MG63 (cell line): ENCODE measurements around the gene GASK1A. TPM values are rescaled to one million over a fixed set of nuclear protein-coding genes. Genes with fewer than 3 reads are reported as not detected.
A peak's percentile ranks its signal among the peaks of the same experiment; 100 is the strongest.

ENCODE experiments used
- DNase-seq: peaks from one replicate; pipeline ENCODE4 v3.0.0-alpha.2; 2020
- H3K27me3 ChIP-seq: fragments of 250-450 bp; sonication (Bioruptor Pico); 2 replicates; pipeline ENCODE4 v1.5.1; 2020; ENCODE audit warnings: mild to moderate bottlenecking, moderate library complexity
- H3K36me3 ChIP-seq: fragments of 250-450 bp; sonication (Bioruptor Pico); 2 replicates; pipeline ENCODE4 v1.5.1; 2020; ENCODE audit warnings: mild to moderate bottlenecking, moderate library complexity
- H3K4me3 ChIP-seq: fragments of 250-450 bp; sonication (Bioruptor Pico); 2 replicates; pipeline ENCODE4 v1.5.1; 2020; ENCODE audit warnings: mild to moderate bottlenecking, moderate library complexity
- H3K9me3 ChIP-seq: fragments of 250-450 bp; sonication (Bioruptor Pico); 2 replicates; pipeline ENCODE4 v1.5.1; 2020; ENCODE audit warnings: mild to moderate bottlenecking, moderate library complexity
- total RNA-seq: library from RNA; depleted of rRNA; stranded (reverse); fragments of >200 nt; shearing (Covaris generic); gene quantifications from 2 replicates; pipeline ENCODE4 v1.2.3, GENCODE V29; 2014; ENCODE audit warnings: low replicate concordance

GASK1A gene
- total RNA-seq, 1 experiment from 2014 or later = not detected

DNA sequence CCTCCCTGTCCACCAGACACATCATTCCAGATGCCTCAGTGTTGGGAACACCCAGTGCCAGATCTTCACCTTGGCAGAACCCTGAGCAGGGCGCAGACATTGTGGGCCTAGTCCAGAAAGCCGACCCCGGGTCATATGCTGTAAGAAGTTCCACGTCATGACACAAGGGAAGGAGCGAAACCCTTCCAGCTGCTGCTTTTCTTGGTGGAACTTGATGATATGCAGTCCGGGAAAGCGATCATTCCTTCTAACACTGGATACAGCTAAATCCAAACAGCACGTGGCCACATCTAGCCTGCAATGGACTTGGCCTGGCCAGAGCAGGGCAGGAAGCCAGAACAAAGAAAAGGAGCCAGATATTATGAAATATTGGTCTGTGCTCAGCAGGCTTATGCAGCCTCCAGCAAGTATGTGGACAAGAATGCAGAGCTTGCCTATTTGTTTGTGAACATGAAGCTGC lies 22.0 kb downstream of the GASK1A start:
- no peak overlapping the region for H3K4me3 ChIP-seq
- peak; percentile 83 for DNase-seq

GRCh38 chr3:43001556-43002121 lies 22.5 kb downstream of the GASK1A start:
- Histone ChIP-seq H3K9me3 (no peaks in the 10 kb centered on the region), H3K4me3 (no peak overlapping the region), H3K27me3 (no peaks in the 10 kb centered on the region), H3K36me3 (no peaks in the 10 kb centered on the region)
- DNase-seq = no peak

More for the DNA sequence above, 22.0 kb downstream of the GASK1A start:
- H3K9me3 ChIP-seq = no peaks in the 10 kb centered on the region
- no peaks in the 10 kb centered on the region for H3K36me3 ChIP-seq
- H3K27me3 ChIP-seq = no peaks in the 10 kb centered on the region

- Histone ChIP-seq H3K4me3 (no peak overlapping the region), H3K36me3 (no peaks in the 10 kb centered on the region), H3K9me3 (no peaks in the 10 kb centered on the region), H3K27me3 (no peaks in the 10 kb centered on the region)
- peak; percentile 11 for DNase-seq
Observed at GRCh38 chr3:43004282-43004681, 25.2 kb downstream of the GASK1A start.

- no peak overlapping the region for H3K4me3 ChIP-seq
- H3K36me3 ChIP-seq = no peaks in the 10 kb centered on the region
- DNase-seq = no peak
- no peaks in the 10 kb centered on the region for H3K9me3 ChIP-seq
- H3K27me3 ChIP-seq = no peaks in the 10 kb centered on the region
Observed at GRCh38 chr3:43005253-43005652, 26.1 kb downstream of the GASK1A start.

- no peaks in the 10 kb centered on the region for H3K36me3 ChIP-seq
Observed at GRCh38 chr3:43005981-43006380, 26.9 kb downstream of the GASK1A start.

DNA sequence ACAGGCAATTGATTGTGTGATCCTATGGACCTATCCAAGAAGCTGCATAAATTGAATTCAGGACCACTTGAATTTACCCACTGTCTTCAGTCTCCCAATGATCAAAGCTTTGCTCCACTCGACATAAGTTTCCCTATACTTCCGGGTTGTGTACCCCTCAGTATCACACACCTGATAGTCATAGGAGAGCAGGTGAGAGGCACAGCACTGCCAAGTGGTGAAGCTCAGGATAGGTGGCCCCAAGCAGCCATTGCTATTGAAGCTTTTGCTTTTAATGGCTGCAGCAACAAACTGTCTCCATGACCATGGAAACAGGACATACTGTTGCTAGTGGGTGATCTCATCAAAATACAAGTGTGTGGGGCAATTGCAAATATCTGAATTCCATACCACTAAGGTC lies 27.7 kb downstream of the GASK1A start:
- Histone ChIP-seq H3K36me3 (no peaks in the 10 kb centered on the region), H3K27me3 (no peaks in the 10 kb centered on the region), H3K4me3 (no peak overlapping the region), H3K9me3 (no peaks in the 10 kb centered on the region)
- DNase-seq = no peak

More at GRCh38 chr3:43005981-43006380, 26.9 kb downstream of the GASK1A start:
- no peaks in the 10 kb centered on the region for H3K9me3 ChIP-seq
- H3K4me3 ChIP-seq = no peak overlapping the region
- DNase-seq = no peak
- no peaks in the 10 kb centered on the region for H3K27me3 ChIP-seq

DNA sequence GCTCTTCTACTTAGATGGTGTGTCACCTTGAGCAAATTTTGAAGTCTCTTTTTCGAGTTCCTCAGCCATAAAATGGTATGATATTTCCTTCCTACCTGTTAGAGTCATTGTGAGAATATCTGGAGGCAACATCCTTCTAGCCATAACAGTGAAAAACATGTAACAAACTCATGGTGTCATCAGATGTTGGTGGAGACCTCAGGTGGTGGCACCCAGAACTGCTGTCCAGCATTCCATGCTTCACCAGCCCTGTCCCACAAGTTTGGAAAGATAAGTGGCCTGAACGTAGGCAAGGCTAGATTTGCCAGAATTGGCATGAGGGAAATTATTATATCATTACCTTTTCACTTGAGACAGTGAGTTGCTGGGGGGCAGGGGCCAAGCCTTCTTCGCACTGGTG lies 30.4 kb downstream of the GASK1A start:
- H3K27me3 ChIP-seq = no peaks in the 10 kb centered on the region
- no peaks in the 10 kb centered on the region for H3K9me3 ChIP-seq
- H3K4me3 ChIP-seq = no peak overlapping the region
- no peaks in the 10 kb centered on the region for H3K36me3 ChIP-seq
- DNase-seq = no peak

DNA sequence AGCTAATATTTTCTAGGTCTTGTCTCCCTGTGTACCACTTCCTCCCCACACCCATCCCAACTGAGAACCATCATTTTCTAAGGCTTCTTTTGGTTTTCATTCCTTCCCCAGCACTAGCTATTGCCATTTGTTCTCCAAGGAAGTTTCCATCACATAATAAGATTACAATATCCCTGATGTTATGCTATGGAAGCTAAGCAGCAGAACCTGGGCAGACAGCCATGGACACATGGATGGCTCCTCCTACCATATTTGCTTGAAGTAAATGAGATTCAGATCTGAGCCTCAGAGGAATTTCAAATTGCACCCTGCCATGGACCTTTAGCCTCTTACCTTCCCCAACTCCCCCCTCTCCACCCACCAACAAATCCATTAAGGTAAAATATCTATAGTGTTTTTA lies 31.5 kb downstream of the GASK1A start:
- Histone ChIP-seq H3K36me3 (no peaks in the 10 kb centered on the region), H3K4me3 (no peak overlapping the region), H3K27me3 (no peaks in the 10 kb centered on the region), H3K9me3 (no peaks in the 10 kb centered on the region)
- peak; percentile 32 for DNase-seq

- Histone ChIP-seq H3K36me3 (no peaks in the 10 kb centered on the region), H3K4me3 (no peak overlapping the region), H3K9me3 (no peaks in the 10 kb centered on the region), H3K27me3 (no peaks in the 10 kb centered on the region)
- DNase-seq = no peak
Observed at GRCh38 chr3:43011638-43012037, 32.5 kb downstream of the GASK1A start.

DNA sequence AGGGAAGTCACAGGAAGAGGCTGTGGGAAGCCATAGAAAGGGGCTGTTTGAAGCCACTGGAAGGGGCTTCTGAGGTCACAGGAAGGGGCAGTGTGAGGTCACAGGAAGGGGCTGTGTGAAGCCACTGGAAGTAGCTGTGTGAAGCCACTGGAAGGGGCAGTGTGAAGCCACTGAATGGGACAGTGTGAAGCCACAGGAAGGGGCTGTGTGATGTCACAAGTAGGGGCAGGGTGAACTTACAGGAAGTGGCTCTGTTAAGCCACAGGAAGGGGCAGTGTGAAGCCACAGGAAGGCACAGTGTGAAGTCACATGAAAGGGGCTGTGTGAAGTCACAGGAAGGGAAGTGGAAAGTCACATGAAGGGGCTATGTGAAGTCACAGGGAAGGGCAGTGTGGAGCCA lies 33.1 kb downstream of the GASK1A start:
- H3K9me3 ChIP-seq = no peaks in the 10 kb centered on the region
- no peak for DNase-seq
- H3K36me3 ChIP-seq = no peaks in the 10 kb centered on the region
- H3K4me3 ChIP-seq = no peak overlapping the region
- no peaks in the 10 kb centered on the region for H3K27me3 ChIP-seq

GRCh38 chr3:43013256-43013655 lies 34.1 kb downstream of the GASK1A start:
- no peaks in the 10 kb centered on the region for H3K36me3 ChIP-seq
- no peak for DNase-seq
- H3K27me3 ChIP-seq = no peaks in the 10 kb centered on the region
- H3K9me3 ChIP-seq = no peaks in the 10 kb centered on the region
- H3K4me3 ChIP-seq = no peak overlapping the region

DNA sequence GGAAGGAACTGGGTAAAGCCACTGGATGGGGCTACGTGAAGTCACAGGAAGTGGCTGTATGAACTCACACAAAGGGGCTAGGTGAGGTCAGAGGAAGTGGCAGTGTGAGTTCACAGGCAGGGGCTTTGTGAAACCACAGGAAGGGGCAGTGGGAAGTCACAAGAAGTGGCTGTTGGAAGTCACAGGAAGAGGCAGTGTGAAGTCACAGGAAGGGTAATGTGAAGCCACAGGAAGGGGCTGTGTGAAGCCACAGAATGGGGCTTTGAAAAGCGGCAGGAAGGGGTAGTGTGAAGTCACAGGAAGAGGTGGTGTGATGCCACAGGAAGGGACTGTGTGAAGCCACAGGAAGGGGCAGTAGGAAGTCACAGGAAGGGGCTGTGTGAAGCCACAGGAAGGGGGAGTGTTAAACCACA lies 34.6 kb downstream of the GASK1A start:
- Histone ChIP-seq H3K4me3 (no peak overlapping the region), H3K27me3 (no peaks in the 10 kb centered on the region), H3K9me3 (no peaks in the 10 kb centered on the region), H3K36me3 (no peaks in the 10 kb centered on the region)
- no peak for DNase-seq

DNA sequence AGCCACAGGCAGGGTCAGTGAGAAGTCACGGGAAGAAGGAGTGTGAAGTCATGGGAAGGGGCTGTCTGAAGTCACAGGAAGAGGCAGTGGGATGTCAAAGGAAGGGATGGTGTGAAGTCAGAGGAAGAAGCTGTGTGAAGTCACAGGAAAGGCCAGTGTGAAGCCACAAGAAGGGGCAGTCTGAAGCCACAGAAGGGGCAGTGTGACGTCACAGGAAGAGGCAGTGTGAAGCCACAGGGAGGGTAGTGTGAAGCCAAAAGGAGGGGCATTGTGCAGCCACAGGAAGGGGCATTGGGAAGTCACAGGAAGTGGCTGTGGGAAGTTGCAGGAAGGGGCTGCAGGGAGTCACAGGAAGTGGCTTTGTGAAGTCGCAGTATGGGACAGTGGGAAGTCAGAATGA lies 35.1 kb downstream of the GASK1A start:
- H3K36me3 ChIP-seq = no peaks in the 10 kb centered on the region
- no peak overlapping the region for H3K4me3 ChIP-seq
- no peaks in the 10 kb centered on the region for H3K27me3 ChIP-seq
- no peak for DNase-seq
- no peaks in the 10 kb centered on the region for H3K9me3 ChIP-seq

DNA sequence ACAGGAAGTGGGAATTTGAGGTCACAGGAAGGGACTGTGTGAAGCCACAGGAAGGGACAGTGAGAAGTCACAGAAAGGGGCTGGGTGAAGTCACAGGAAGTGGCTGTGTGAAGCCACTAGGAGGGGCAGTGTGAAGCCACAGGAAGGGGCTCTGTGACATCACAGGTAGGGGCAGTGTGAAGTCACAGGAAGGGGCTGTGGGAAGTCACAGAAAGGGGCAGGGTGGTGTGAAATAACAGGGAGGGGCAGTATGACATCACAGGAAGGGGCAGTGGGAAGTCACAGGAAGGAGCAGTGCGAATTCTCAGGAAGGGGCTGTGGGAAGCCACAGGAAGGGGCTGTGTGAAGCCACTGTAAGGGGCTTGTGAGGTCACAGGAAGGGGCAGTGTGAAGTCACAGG lies 35.8 kb downstream of the GASK1A start:
- no peaks in the 10 kb centered on the region for H3K27me3 ChIP-seq
- H3K9me3 ChIP-seq = no peaks in the 10 kb centered on the region
- no peak overlapping the region for H3K4me3 ChIP-seq
- no peak for DNase-seq
- no peaks in the 10 kb centered on the region for H3K36me3 ChIP-seq

- Histone ChIP-seq H3K36me3 (no peaks in the 10 kb centered on the region), H3K27me3 (no peaks in the 10 kb centered on the region), H3K9me3 (no peaks in the 10 kb centered on the region), H3K4me3 (no peak overlapping the region)
- no peak for DNase-seq
Observed at GRCh38 chr3:43015572-43015971, 36.5 kb downstream of the GASK1A start.

GRCh38 chr3:43015991-43016865 lies 37.1 kb downstream of the GASK1A start:
- Histone ChIP-seq H3K4me3 (no peak overlapping the region), H3K9me3 (no peaks in the 10 kb centered on the region), H3K36me3 (no peaks in the 10 kb centered on the region), H3K27me3 (no peaks in the 10 kb centered on the region)
- DNase-seq = no peak

DNA sequence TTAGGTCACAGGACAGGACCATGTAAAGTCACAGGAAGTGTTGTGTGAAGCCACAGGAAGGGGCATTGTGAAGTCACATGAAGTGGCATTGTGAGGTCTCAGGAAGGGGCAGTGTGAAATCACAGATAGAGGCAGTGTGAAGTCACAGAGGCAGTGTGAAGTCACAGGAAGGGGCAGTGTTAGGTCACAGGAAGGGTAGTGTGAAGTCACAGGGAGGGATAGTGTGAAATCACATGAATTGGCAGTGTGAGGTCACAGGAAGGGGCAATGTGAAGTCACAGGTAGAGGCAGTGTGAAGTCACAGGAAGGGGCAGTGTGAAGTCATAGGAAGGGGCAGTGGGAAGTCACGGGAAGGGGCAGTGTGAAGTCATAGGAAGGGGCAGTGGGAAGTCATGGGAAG lies 37.9 kb downstream of the GASK1A start:
- no peak for DNase-seq
- Histone ChIP-seq H3K4me3 (no peak overlapping the region), H3K36me3 (no peaks in the 10 kb centered on the region)

More for the DNA sequence above, 37.9 kb downstream of the GASK1A start:
- no peaks in the 10 kb centered on the region for H3K27me3 ChIP-seq
- H3K9me3 ChIP-seq = no peaks in the 10 kb centered on the region
